GM21576 (cell line): ENCODE data around the gene ZKSCAN7.
A peak's percentile ranks its signal among the peaks of the same experiment; 100 is the strongest.
"Not testable (repeated sequence)": the region's sequence is repeated elsewhere in the genome, so short reads cannot be mapped to it uniquely, and the experiment has no call there.

Source experiments
- ATAC-seq: cut with Tn5 transposase; IDR thresholded peaks from one replicate; pipeline ENCODE4 v1.9.1; 2021; ENCODE audit warnings: mild to moderate bottlenecking, moderate library complexity; ENCODE audit not compliant: unreplicated experiment

The ZKSCAN7 gene

GRCh38 chr3:44554626-44555592 is at the start of gene ZKSCAN7:
Gene ZKSCAN7, plus strand, starts transcription at chr3:44555193. Its CDS starts 1,855 bp downstream, at chr3:44557048.
- ATAC-seq, result peak; percentile 57

GRCh38 chr3:44506556-44506955 is 48.4 kb upstream of the ZKSCAN7 start:
- ATAC-seq, result no peak

GRCh38 chr3:44506961-44507360 is 48.0 kb upstream of the ZKSCAN7 start:
- ATAC-seq, result no peak

DNA sequence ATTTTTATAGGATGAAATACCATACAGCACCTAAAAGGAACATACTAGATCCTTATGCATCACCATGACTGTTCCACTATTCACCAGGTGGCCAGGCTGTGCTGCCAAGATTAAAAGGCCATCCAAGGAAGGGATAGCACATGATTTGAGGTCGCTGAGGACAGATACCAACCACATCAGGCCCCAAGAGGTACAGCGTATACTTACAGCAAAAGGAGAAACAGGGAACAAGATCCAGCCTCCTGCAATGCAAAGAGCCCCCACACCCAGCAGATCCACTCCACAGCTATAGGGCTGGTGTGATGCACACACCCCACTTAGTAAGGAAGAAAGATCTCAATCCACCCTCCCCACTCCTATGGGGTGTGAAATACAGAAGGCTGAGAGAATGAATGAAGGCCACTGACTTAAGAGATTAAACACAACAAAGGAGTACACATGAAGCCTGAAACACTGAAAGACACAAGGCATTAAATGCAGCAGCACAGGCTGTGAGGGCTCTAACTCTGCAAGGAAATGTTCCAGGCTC is 45.5 kb upstream of the ZKSCAN7 start:
- peak; percentile 9 for ATAC-seq

DNA sequence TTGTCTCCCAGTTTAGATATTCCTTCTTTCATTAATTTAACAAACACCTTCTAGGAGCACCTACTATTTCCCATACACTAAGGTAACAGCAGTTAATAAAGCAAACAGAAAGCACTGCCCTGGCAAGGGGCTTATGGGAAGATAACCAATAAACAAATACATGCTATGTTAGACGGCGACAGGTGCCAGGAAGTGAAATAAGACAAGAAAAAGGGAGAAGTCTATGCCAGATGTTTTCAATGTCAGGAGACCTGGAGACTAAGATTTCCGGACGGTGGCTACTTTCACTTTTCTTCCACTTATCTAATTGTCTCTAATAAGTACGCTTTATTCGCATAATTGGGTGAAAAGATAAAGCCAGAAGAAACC is 45.0 kb upstream of the ZKSCAN7 start:
- peak; percentile 42 for ATAC-seq

DNA sequence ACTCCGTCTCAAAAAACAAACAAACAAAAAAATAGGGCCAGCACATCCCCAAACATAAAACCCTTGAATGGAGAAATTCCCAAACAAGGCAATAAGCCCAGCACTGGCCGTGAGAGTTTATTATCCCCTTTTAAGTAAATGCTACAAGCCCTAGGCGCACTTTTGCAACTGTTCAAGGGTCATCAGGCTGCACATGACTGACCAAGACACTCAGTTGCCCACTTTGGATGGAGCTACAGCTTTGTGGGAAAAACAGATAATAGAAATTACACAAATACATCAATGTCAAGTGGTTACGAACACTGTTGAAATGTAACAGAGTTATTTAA is 43.8 kb upstream of the ZKSCAN7 start:
- ATAC-seq, result no peak

- ATAC-seq, result no peak
Observed at GRCh38 chr3:44513513-44513912, 41.5 kb upstream of the ZKSCAN7 start.

GRCh38 chr3:44516230-44516629 is 38.8 kb upstream of the ZKSCAN7 start:
- ATAC-seq, result no peak

DNA sequence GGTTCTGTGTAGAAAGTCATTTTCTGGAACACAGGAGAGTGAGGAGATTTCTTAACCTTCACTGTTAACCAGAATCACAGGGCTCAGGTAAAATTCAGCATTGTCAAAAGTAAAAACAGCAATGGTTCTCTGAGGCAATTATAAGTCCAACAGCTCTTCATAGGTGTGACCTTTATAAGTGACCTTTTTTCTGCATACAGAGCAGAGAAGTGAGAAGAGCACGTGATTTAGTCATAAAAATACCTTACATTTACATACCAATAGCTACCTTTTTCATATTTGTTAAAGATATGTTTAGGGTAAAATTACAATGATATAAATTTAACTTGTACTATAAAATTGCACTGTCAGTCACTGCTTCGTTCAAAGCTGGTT is 36.2 kb upstream of the ZKSCAN7 start:
- ATAC-seq, result no peak

- ATAC-seq, result no peak
Observed at GRCh38 chr3:44521721-44522120, 33.3 kb upstream of the ZKSCAN7 start.

GRCh38 chr3:44522494-44522933 is 32.5 kb upstream of the ZKSCAN7 start:
- ATAC-seq, result no peak

DNA sequence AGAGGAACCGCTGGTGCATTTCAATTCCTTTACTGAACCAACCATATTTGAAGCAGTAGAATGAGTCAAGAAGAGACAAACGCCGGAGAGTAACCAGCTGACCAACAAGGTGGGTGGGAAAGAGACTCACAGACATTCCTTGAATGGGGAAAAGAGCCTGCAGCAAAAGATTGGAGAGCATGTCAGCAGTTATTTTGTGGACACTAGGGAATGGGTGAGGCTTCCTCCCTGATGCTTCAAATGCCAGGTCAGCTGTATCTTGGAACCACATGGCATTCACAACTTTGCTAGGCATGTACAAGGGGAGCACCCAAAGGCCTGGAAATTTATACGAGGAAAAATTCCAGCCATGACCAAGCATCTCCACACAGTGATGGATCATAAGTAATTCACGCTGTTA is 29.9 kb upstream of the ZKSCAN7 start:
- no peak for ATAC-seq

GRCh38 chr3:44529927-44530326 is 25.1 kb upstream of the ZKSCAN7 start:
- no peak for ATAC-seq

DNA sequence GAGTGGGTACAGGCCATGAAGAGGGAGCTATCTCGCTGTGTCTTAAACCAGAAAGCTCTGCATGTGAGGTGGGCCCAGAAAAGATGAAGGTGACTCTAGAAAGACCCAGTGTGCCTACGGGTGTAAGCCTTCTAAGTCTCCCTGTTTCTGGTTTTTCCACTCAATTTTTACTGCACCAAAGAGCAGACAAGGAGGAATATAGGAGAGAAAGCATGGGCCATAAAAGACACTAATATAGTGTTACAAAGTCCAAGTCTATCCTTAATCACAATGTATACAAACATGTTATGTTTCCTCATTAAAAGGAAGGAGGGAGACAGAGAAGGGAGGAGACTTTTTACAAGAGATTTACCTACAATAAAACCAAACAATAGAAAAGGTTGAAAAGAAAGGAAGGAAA is 24.1 kb upstream of the ZKSCAN7 start:
- no peak for ATAC-seq

- not testable (repeated sequence) for ATAC-seq
Observed at GRCh38 chr3:44534659-44535058, 20.3 kb upstream of the ZKSCAN7 start.

GRCh38 chr3:44535364-44535763 is 19.6 kb upstream of the ZKSCAN7 start:
- no peak for ATAC-seq

GRCh38 chr3:44544811-44545210 is 10.2 kb upstream of the ZKSCAN7 start:
- ATAC-seq, result not testable (repeated sequence)

GRCh38 chr3:44555723-44556122 is 730 bp downstream of the ZKSCAN7 start:
- ATAC-seq, result no peak

- ATAC-seq, result no peak
Observed at GRCh38 chr3:44557074-44557473, 2.1 kb downstream of the ZKSCAN7 start.

GRCh38 chr3:44561076-44561475 is 6.1 kb downstream of the ZKSCAN7 start:
- no peak for ATAC-seq

DNA sequence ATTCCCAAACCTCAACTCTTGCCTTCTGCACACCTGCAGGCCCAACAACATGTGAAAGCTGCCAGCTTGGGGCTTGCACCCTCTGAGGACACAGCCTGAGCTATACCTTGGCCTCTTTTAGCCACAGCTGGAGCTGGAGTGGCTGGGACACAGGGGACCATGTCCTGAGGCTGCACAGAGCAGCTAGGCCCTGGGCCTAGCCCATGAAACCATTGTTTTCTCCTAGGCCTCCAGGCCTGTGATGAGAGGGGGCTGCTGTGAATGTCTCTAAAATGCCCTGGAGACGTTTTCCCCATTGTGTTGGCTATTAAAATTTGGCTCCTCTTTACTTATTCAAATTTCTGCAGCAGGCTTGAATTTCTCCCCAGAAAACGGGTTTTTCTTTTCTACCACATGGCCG is 7.2 kb downstream of the ZKSCAN7 start:
- ATAC-seq, result no peak

DNA sequence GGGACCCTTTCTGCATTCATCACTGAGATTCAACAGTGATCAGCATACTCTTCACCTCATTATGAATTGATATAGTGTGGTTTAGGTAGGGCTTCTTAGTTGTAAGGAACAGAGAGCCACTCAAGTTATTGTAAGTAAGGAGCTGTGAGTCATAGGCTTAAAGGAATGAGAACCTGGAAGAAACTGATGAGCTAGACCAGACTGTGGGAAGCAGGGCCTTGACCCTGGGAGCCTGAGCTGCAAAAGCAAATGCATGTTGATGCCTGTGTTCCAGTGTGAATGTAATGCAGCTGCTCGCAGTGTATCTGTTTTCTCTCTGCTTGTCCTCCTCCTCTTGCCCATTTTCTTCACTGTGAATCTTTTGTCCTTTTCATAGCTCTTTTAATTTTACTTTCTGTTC is 13.6 kb downstream of the ZKSCAN7 start:
- no peak for ATAC-seq

DNA sequence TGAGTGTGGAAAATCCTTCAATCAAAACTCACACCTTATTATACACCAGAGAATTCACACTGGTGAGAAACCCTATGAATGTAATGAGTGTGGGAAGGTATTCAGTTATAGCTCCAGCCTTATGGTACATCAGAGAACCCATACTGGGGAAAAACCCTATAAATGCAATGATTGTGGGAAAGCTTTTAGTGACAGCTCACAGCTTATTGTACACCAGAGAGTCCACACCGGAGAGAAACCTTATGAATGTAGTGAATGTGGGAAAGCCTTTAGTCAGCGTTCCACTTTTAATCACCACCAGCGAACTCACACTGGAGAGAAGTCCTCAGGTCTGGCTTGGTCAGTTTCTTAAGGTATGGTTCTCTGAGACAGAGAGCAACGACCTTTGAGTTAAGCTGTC is 16.0 kb downstream of the ZKSCAN7 start:
- no peak for ATAC-seq
